HG03097 (cell line): ENCODE results near the gene PDCD7.
A peak's percentile ranks its signal among the peaks of the same experiment; 100 is the strongest.
"Not testable (repeated sequence)": the region's sequence is repeated elsewhere in the genome, so short reads cannot be mapped to it uniquely, and the experiment has no call there.

Experiments
- ATAC-seq: cut with Tn5 transposase; IDR thresholded peaks from one replicate; pipeline ENCODE4 v1.9.1; 2021; ENCODE audit not compliant: unreplicated experiment, low FRiP score

Gene PDCD7

GRCh38 chr15:65132878-65133547 is 595 bp downstream of the PDCD7 start:
- ATAC-seq = peak; percentile 38

- no peak for ATAC-seq
These were observed 2.7 kb downstream of the PDCD7 start for GRCh38 chr15:65130941-65131340.

DNA sequence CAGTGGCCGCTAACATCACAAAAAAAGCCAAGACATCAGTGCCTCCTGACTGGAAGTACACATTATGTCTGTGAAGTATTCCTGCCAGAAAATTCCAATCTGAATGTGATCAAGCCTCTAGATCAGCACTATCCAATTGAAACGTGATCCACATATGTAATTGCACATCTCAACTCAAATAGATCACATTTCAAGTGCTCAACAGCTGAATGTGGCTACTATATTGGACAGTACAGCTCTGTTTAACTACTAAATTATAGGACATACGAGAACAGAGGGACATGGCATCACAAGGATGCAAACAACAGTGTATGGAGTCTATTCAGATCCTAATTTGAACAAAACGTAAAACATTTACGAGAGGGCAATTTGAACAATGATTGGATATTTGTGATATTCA is 18.1 kb downstream of the PDCD7 start:
- no peak for ATAC-seq

- ATAC-seq = no peak
These were observed 18.5 kb downstream of the PDCD7 start, which contains the start of gene UBAP1L for GRCh38 chr15:65115086-65115485. Gene UBAP1L, minus strand, starts transcription at chr15:65115200. Its CDS starts 8,985 bp downstream, at chr15:65106215.

- no peak for ATAC-seq
These were observed 22.8 kb downstream of the PDCD7 start for GRCh38 chr15:65110676-65111292.

DNA sequence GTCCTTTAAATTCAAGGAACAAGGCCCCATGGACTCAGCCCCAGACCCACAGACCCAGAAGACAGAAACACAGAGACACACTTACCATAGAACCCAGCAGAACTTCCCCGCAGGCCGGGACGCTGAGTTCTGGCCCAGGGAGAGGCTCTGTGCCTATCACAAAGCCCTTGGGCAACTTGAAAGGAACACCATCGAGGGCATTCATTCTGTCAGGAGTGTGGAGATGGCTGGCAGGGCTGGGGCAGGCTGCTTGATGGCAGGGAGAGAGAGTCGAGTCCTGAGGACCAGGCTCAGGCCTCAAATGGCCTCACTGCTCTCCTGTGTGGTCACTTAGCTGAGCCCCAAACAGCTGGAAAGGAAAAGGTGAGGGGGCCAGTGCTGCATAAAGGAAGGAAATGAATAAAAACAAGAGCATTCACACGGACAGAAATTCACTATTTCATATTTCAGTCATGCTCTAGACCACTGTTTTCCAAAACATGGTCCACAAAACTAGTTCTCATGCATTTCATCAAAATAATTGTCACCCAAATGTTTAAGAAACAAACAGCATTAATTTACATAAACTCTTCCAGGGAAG is 27.5 kb downstream of the PDCD7 start:
- no peak for ATAC-seq

- ATAC-seq = no peak
These were observed 28.6 kb downstream of the PDCD7 start for GRCh38 chr15:65105038-65105437.

DNA sequence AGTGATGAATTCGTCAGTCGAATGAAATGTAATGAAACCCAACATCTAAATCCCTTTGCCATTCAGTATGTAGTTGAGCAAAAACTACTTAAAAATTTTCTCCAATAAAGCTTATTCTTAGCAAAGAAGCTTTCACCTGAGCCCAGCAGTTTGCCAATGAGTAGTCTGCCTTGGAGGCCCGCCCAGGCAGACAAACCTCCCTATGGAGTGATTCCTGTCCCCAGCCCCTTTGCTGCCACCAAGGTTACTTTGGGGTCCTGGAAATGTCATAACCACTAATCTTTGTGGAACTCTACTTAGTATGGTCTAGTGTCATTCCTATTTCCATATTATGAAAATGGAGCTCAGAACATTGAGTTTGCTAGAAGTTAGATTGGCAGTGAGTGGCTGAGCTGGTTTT is 30.7 kb downstream of the PDCD7 start:
- no peak for ATAC-seq

DNA sequence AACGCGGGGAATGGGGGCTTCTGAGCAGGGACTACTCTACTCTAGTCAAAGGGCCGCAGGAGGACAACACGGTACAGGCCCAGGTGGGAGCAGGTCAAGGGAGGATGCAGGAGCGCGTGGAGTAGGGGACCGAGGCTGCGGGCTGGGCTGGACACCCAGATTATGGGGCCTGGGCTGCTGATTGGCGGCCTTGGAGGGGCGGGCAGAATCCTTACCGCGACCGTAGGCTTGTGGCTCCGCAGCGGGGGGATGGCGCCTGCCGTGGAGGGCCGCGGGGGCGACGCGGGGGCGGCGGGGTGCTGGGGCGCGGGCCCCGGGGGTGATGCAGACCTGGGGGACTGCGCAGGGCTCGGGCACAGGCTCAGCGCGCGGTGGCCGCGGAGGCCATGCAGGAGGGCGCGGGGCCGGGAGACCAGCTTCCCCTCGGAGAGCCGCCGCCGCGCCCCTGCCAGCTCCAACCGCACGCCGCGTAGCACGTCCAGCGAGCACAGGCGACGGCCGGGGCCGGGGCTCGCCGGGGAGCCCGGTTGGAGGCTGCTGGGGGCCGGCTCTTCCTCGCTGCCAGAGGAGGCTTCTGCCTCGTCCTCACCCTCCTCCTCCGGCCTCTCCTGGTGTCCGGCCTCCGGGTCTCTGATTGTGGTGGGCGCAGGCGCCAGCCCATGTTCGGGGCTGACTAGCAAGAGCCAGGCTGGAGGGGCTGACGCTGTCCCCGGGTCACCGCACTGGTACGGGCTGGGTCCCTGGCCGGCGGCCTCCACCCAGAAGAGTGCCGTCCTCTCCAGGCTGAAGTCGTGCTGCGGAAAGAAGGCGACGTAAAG is 31.5 kb downstream of the PDCD7 start:
- no peak for ATAC-seq

GRCh38 chr15:65101411-65101890 is 32.2 kb downstream of the PDCD7 start:
- ATAC-seq = no peak

DNA sequence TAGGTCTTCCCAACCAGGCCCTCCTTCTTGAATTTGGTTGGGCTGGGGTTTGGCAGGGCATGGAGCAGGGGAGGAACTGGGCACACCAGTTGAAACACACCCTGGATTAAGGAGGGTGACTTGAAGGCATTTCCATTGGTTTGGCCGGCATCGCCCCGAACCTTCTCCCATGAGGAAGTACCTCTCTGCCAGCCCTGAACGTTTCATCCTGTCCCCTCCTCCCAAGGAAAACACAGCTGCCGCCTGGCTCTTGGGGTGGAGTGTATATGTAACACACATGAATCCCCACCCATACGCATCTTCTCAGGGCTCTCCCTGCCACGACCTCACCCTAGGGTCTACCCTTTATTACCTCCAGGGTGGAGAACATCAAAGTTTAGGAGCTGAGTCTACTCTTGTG is 33.2 kb downstream of the PDCD7 start:
- ATAC-seq = no peak

DNA sequence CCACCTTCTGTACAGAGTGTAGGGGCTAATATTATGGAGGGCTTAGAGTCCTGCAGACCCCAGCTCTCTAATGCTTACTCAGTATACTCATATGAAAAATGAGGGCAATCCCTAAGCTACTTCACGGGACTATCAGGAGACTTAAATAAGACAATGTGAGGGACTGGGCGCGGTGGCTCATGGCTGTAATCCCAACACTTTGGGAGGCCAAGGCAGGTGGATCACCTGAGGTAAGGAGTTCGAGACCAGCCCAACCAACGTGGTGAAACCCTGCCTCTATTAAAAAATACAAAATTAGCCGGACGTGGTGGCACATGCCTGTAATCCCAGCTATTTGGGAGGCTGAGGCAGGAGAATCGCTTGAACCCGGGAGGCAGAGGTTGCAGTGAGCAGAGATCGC is 33.8 kb downstream of the PDCD7 start:
- not testable (repeated sequence) for ATAC-seq

DNA sequence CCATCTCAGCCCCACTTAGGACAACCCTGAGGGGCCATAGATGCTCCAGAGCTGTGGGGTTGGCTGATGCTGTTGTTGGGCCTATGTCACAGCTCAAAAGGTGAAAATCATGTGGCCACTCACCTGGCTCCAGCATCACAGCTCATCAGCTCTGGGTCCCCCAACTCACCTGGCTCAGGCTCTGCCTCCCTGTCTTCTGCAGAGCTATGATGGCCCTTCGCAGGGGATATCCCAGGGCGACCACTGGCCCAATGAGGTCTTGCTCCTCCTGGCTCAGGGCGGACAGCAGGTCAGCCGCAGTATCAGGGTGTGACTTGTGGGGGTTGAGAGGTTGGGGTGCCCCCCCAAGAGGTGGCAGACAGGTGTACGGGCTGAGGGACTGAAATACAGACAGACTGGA is 34.3 kb downstream of the PDCD7 start:
- no peak for ATAC-seq

GRCh38 chr15:65097651-65098263 is 35.9 kb downstream of the PDCD7 start:
- no peak for ATAC-seq

- ATAC-seq = no peak
These were observed 36.9 kb downstream of the PDCD7 start for GRCh38 chr15:65096481-65097385.

GRCh38 chr15:65095747-65096104 is 37.9 kb downstream of the PDCD7 start:
- ATAC-seq = no peak

DNA sequence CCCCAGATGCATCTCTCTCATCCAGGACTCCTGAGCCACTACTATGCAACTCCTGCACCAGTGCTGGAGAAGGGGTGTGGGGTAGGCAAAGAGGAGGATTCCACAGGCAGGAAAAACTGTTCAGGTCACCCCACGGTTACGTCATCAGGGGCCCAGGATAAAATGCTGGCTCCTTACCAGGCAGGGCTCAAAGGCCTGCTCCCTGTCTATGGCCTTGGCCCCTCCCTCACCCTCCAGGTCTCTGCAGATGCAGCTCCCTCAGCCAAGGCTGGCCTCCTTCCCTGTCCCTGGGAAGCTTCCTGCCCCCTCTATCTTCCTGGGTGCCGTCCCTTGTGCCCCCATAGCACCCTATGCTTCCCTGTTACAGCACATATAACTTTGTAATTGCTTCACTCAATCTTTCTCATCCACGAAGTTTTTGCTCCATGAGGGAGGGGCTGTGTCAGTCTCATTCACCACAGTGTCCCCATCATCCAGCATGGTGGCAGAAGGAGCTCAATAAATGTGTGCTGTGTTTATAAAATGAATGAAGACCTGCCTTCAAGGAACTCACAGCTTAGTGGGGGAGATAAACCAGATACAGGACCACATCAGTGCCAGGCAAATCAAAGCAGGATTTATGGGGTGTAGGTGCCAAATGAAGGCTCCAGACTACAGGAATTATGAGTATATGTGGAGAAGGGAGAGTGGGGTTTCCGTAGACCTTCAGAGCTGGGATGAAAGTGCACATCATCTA is 38.4 kb downstream of the PDCD7 start:
- ATAC-seq = no peak

GRCh38 chr15:65094294-65094995 is 39.2 kb downstream of the PDCD7 start:
- ATAC-seq = no peak
